NT2/D1 (cell line): Measurements from ENCODE around the gene GSTA2.

Experiments used
- SUZ12 ChIP-seq: IDR thresholded peaks from 2 replicates; pipeline ENCODE4 v1.6.1; 2011; ENCODE audit not compliant: insufficient read length, insufficient read depth; ENCODE audit errors: extremely low read depth
- ZNF274 ChIP-seq: IDR thresholded peaks from 2 replicates; pipeline ENCODE4 v1.6.1; 2011; ENCODE audit warnings: mild to moderate bottlenecking, low read depth, low read length

GRCh38 chr6:52802806-52803205 is 39.5 kb upstream of the GSTA2 start:
- TF ChIP-seq SUZ12 (no peak), ZNF274 (no peak)
